ENCODE measurements around the gene TIMM22. TPM values are rescaled to one million over a fixed set of nuclear protein-coding genes. Genes with fewer than 3 reads are reported as not detected.

TIMM22 gene
- total RNA-seq, 1 donor = 20.3 TPM

DNA sequence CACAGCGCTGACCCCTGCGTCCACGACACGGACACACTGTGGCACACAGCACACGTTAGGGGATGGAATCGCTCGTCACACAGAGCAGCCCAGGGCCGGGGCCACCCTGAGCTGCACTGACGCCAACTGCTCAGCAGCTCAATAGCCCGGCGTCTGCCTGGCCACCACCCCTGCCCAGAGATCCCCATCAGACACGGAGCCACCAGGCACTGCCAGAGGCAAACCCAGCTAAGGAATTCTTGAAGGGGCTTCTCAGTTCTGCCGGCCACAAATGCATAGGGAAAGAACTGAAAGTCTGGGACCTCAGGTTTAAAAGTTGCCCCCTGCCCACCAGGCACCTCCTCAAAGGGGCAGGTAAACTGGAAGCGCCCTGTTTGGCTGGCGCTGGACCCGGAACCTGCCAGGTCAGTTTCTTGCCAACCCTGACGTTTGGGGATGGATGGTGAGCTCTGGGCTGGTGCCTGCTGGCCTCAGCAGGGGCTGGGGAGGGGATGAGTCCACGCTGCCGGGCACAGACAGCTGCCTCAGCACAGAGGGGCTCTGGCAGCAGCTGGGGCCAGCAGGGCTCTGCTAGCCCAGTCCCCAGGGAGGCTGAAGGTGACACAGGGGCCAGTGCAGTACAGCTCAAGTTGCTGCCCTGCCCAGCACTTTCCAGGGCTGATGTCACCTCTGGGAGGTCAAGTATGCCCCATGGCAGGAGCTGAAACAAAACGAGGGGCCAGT, 33.2 kb downstream of the TIMM22 start:
- DNase-seq (ENCODE audit: low read depth) = no peak
- no peak overlapping the region for H3K4me3 ChIP-seq (ENCODE audit: low read depth, low read length)
- TF ChIP-seq, protein P1, sequence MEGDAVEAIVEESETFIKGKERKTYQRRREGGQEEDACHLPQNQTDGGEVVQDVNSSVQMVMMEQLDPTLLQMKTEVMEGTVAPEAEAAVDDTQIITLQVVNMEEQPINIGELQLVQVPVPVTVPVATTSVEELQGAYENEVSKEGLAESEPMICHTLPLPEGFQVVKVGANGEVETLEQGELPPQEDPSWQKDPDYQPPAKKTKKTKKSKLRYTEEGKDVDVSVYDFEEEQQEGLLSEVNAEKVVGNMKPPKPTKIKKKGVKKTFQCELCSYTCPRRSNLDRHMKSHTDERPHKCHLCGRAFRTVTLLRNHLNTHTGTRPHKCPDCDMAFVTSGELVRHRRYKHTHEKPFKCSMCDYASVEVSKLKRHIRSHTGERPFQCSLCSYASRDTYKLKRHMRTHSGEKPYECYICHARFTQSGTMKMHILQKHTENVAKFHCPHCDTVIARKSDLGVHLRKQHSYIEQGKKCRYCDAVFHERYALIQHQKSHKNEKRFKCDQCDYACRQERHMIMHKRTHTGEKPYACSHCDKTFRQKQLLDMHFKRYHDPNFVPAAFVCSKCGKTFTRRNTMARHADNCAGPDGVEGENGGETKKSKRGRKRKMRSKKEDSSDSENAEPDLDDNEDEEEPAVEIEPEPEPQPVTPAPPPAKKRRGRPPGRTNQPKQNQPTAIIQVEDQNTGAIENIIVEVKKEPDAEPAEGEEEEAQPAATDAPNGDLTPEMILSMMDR (IDR thresholded peaks at IDR 0.05; ENCODE audit: insufficient read depth, low read depth, low read length) = no peak

DNA sequence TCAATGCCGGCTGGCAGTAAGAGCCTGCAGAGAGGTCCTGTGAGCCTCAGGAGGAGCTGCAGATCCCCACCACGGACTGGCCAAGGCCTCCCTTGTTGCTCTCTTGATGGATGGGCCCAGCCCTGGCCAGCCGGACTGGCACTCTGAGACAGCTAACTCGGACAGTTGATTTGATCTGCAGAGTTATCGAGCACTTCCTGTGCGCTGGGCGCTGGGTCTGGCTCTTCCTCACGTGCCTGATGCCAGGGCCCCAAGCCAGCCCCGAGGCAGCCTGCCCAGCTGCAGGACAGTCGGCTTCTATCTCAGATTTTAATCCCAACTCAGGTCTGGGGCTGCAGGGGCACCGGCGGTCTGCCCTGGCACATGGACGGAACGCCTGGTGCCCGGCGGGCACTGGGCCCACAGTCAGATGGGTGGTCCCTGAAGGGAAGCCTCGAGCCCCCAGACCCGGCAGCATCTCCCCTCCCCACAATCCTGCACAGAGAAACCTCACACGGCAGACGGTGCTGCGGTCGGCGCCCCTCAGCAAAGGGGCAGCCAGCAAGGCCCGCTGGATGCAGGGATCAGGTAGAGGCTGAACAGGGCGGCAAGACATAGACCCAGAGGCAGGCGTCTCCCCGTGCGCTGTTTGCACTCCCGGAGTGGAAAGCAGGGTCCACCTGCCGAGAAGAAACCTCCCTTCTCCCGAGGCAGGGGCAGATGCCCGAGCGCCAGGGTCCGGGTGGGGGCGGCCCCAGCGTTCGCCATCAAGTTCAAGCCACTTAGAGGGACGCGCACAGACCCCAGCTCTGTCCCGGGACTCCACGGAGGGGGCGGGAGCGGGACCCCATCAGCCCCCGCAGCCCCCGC, 34.0 kb downstream of the TIMM22 start:
- H3K4me3 ChIP-seq (ENCODE audit: low read depth, low read length) = no peak overlapping the region
- no peak for DNase-seq (ENCODE audit: low read depth)
- TF ChIP-seq, protein P1 (IDR thresholded peaks at IDR 0.05; ENCODE audit: insufficient read depth, low read depth, low read length) = no peak

DNA sequence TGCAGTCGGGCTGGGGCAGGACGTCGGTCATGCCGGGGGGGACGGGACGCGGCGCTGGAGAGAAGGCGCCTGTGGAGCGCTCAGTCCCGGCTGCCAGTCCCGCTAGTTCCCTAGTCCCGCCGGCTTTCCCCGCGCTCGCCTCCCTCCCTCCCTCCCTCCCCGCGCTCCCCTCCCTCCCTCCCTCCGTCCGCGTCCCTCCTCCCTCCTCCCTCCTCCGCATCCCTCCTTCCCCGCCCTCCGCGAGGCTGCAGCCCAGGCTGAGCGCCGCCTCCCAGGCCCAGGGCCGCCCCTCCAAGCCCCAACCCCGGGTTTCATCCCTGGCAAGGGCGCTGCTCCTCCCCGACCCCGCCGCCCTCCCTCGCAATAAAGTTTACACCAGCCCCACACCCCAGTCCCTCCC, 34.8 kb downstream of the TIMM22 start:
- DNase-seq (ENCODE audit: low read depth) = peak; percentile 32
- TF ChIP-seq, protein P1 (IDR thresholded peaks at IDR 0.05; ENCODE audit: insufficient read depth, low read depth, low read length) = no peak
- no peak overlapping the region for H3K4me3 ChIP-seq (ENCODE audit: low read depth, low read length)

DNA sequence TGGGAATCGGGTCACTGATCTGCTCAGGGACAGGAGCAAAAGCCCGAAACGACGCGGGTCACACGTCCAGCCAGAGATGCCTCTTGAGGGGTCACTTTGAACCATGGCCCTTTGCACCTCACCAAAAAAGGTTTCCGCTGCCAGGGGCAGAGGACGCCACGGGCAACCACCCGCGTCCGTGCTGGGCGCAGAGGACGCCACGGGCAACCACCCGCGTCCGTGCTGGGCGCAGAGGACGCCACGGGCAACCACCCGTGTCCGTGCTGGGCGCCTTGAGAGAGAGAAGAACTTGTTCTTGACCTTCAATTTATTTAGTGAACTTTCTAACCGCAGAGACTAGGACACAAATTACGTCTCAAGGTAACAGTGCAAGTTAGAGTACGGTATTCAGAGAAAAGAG, 35.5 kb downstream of the TIMM22 start:
- DNase-seq (ENCODE audit: low read depth) = no peak
- TF ChIP-seq, protein P1 (IDR thresholded peaks at IDR 0.05; ENCODE audit: insufficient read depth, low read depth, low read length) = no peak
- no peak overlapping the region for H3K4me3 ChIP-seq (ENCODE audit: low read depth, low read length)

DNA sequence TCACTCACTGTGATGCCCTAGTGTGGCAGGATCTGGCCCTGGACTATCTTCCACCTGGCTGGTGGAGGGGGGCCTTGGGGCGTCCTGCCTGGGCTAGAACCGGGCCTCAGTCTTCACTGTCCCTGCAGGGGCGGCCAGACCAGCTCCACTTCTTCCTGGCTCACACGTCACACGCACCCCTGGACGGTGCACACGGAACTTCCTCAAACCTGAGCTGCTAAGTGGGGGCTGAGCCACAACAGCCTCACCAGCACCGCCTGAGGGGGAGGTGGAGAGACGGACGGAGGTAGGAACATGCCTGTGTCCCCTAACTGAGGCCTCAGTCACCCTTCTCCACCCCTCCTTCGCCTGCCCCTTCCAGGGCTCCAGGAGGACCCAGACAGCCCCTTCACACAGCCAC, 36.6 kb downstream of the TIMM22 start:
- no peak overlapping the region for H3K4me3 ChIP-seq (ENCODE audit: low read depth, low read length)
- DNase-seq (ENCODE audit: low read depth) = no peak
- TF ChIP-seq, protein P1 (IDR thresholded peaks at IDR 0.05; ENCODE audit: insufficient read depth, low read depth, low read length) = no peak

DNA sequence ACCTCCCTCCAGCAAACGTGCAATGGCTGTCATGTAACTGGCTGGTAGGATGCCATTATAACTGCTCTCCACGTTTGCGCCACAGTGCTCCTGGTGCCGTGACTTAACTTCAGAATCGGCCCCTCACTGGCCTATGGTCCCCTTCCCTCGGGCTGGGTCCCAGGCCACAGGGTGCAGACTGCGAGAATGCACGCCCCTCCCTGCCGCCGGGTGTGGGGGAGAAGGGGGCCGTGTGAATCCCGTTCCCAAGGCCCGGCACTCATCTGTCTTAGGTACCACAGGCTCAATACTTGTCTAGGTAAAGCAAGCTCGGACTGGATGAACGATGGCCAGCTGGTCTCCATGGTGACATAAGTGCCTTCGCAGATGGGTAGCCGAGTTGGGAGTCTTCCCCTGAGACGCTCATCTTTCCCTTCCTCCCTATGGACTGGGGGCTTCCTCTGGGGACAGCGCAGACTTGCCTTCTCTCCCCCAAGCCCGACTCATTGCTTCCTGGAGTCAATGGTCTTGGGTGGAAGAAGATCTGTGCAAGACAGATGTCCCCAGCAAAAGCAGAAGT, 37.8 kb downstream of the TIMM22 start:
- no peak overlapping the region for H3K4me3 ChIP-seq (ENCODE audit: low read depth, low read length)
- TF ChIP-seq, protein P1 (IDR thresholded peaks at IDR 0.05; ENCODE audit: insufficient read depth, low read depth, low read length) = no peak
- DNase-seq (ENCODE audit: low read depth) = no peak
